HEK293 (cell line): ENCODE results near the gene SLC25A24.
A peak's percentile ranks its signal among the peaks of the same experiment; 100 is the strongest.

ENCODE experiments used
- CTCF ChIA-PET: fragments of 350-600 bp; formaldehyde crosslinking; extraction: SDS; loops from one replicate; lab custom pipeline; 2021; ENCODE audit warnings: antibody characterized with exemption; lab: Yijun Ruan, JAX
- POLR2A ChIA-PET: fragments of 300-600 bp; formaldehyde crosslinking; extraction: SDS; loops from one replicate; lab custom pipeline; 2020; ENCODE audit warnings: antibody characterized with exemption, inconsistent platforms; lab: Yijun Ruan, JAX
- H3K27ac ChIP-seq: fragments of 200-500 bp; sonication (Bioruptor generic); 2 replicates; pipeline ENCODE4 v1.5.1; 2014; ENCODE audit warnings: low read depth, low read length, control low read depth, inconsistent platforms; ENCODE audit errors: extremely low read depth
- H3K36me3 ChIP-seq, 2 experiments: fragments of 200-500 bp in 1 of 2; sonication (Bioruptor generic) in 1 of 2; 1 replicate in 1 of 2; 2 replicates in 1 of 2; pipeline ENCODE4 v1.5.1; 2014 to 2017; ENCODE audit warnings: inconsistent platforms in 2 of 2, low read length in 2 of 2; ENCODE audit not compliant: control insufficient read depth in 2 of 2, insufficient read depth in 1 of 2
- H3K4me1 ChIP-seq: fragments of 200-500 bp; sonication (Bioruptor generic); 2 replicates; pipeline ENCODE4 v1.5.1; 2014; ENCODE audit warnings: mild to moderate bottlenecking, low read length, inconsistent platforms; ENCODE audit not compliant: control insufficient read depth, insufficient read depth
- H3K4me3 ChIP-seq: 2 replicates; pipeline ENCODE4 v1.5.1; 2011; ENCODE audit warnings: low read depth, mild to moderate bottlenecking, control low read depth, low read length, moderate library complexity
- H3K9me3 ChIP-seq: fragments of 200-500 bp; sonication (Bioruptor generic); 2 replicates; pipeline ENCODE4 v1.5.1; 2014; ENCODE audit warnings: low read depth, low read length, inconsistent platforms; ENCODE audit not compliant: control insufficient read depth, insufficient read depth
- GLIS1 ChIP-seq: fragments of 450-650 bp; formaldehyde crosslinking; IDR thresholded peaks from 2 replicates; pipeline ENCODE4 v1.5.1; 2016; ENCODE audit warnings: missing biosample characterization, missing genetic modification characterization
- KLF8 ChIP-seq: fragments of 450-650 bp; formaldehyde crosslinking; IDR thresholded peaks from 2 replicates; pipeline ENCODE4 v1.5.1; 2016; ENCODE audit warnings: missing biosample characterization, missing genetic modification characterization
- SETDB1 ChIP-seq: IDR thresholded peaks from one replicate; pipeline ENCODE4 v1.6.1; 2017; ENCODE audit warnings: mild to moderate bottlenecking, low read length, moderate library complexity, mixed read lengths; ENCODE audit not compliant: insufficient read length
- ZNF121 ChIP-seq: fragments of 450-650 bp; formaldehyde crosslinking; IDR thresholded peaks from 2 replicates; pipeline ENCODE4 v1.5.1; 2016; ENCODE audit warnings: missing biosample characterization, missing genetic modification characterization
- ZNF132 ChIP-seq: fragments of 450-650 bp; formaldehyde crosslinking; IDR thresholded peaks from 2 replicates; pipeline ENCODE4 v1.5.1; 2017; ENCODE audit warnings: missing biosample characterization, missing genetic modification characterization, borderline replicate concordance
- ZNF174 ChIP-seq: fragments of 450-650 bp; formaldehyde crosslinking; IDR thresholded peaks from 2 replicates; pipeline ENCODE4 v1.5.0; 2017; ENCODE audit warnings: missing biosample characterization, mild to moderate bottlenecking, missing genetic modification characterization
- ZNF350 ChIP-seq: fragments of 450-650 bp; formaldehyde crosslinking; IDR thresholded peaks from 2 replicates; pipeline ENCODE4 v1.5.0; 2017; ENCODE audit warnings: missing biosample characterization, mild to moderate bottlenecking, missing genetic modification characterization
- ZNF391 ChIP-seq: fragments of 450-650 bp; formaldehyde crosslinking; IDR thresholded peaks from 2 replicates; pipeline ENCODE4 v1.5.1; 2016; ENCODE audit warnings: low read depth, missing biosample characterization, missing genetic modification characterization, borderline replicate concordance
- ZNF513 ChIP-seq: fragments of 450-650 bp; IDR thresholded peaks from 2 replicates; pipeline ENCODE4 v1.5.1; 2018; ENCODE audit warnings: missing biosample characterization, missing genetic modification characterization
- TF ChIP-seq, protein P1 (sequence below): fragments of 450-650 bp; formaldehyde crosslinking; IDR thresholded peaks from 2 replicates; pipeline ENCODE4 v1.5.1; 2017; ENCODE audit warnings: missing biosample characterization, missing genetic modification characterization
- TF ChIP-seq, protein P2 (sequence below): fragments of 450-650 bp; formaldehyde crosslinking; IDR thresholded peaks from 2 replicates; pipeline ENCODE4 v1.5.1; 2016; ENCODE audit warnings: missing biosample characterization, missing genetic modification characterization
- TF ChIP-seq, protein P3 (sequence below): fragments of 450-650 bp; formaldehyde crosslinking; IDR thresholded peaks from 2 replicates; pipeline ENCODE4 v1.5.1; 2016; ENCODE audit warnings: missing biosample characterization, missing genetic modification characterization

SLC25A24 gene

GRCh38 chr1:108124622-108125311 lies 75.4 kb downstream of the SLC25A24 start (continued):
- peak; percentile 68 for TF ChIP-seq GLIS1
- no peak for TF ChIP-seq KLF8 (tag by site-specific recombination)
- no peak for TF ChIP-seq ZNF132
- TF ChIP-seq ZNF174 (tag by site-specific recombination) = 0 out of 2 replicates have a peak, but pooled peaks have one; percentile 58
- peak; percentile 51 for TF ChIP-seq ZNF350 (tag by site-specific recombination)

DNA sequence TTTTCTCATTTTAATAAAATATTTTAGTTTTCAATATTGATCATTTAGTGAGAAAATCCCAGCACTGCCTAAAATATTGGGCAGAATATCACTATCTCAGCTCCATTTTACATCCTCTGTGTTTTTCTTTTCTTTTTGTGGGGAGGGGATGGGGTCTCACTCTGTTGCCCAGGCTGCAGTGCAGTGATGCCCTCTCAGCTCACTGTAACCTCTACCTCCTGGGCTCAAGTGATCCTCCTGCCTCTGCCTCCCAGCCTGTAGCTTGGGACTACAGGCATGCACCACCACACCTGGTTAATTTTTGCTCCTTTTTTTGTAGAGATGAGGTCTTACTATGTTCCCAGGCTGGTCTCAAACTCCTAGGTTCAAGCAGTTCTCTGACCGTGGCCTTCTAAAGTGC lies 76.1 kb downstream of the SLC25A24 start:
- POLR2A ChIA-PET = no interaction called here
- TF ChIP-seq, protein P1, sequence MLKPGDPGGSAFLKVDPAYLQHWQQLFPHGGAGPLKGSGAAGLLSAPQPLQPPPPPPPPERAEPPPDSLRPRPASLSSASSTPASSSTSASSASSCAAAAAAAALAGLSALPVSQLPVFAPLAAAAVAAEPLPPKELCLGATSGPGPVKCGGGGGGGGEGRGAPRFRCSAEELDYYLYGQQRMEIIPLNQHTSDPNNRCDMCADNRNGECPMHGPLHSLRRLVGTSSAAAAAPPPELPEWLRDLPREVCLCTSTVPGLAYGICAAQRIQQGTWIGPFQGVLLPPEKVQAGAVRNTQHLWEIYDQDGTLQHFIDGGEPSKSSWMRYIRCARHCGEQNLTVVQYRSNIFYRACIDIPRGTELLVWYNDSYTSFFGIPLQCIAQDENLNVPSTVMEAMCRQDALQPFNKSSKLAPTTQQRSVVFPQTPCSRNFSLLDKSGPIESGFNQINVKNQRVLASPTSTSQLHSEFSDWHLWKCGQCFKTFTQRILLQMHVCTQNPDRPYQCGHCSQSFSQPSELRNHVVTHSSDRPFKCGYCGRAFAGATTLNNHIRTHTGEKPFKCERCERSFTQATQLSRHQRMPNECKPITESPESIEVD (tag by site-specific recombination) = no peak
- peak; percentile 95 for TF ChIP-seq ZNF121 (tag by site-specific recombination)
- TF ChIP-seq, all 188 proteins: peak for 1
- Histone ChIP-seq H3K36me3 (no peaks in the 10 kb centered on the region), H3K27ac (no peak overlapping the region), H3K4me3 (no peak overlapping the region), H3K9me3 (no peaks in the 10 kb centered on the region), H3K4me1 (peaks cover 12% of the 10 kb centered on the region)
- CTCF ChIA-PET = interaction anchor here (0.6 to 8.2 kb wide), 9 partner anchors 13 to 357 kb away, joined by 3 to 287 read pairs (median 5); no protein-coding TSS in a partner anchor

GRCh38 chr1:108121358-108122143 lies 78.6 kb downstream of the SLC25A24 start:
- Histone ChIP-seq H3K36me3 (no peaks in the 10 kb centered on the region), H3K27ac (no peak overlapping the region), H3K4me1 (peaks cover 12% of the 10 kb centered on the region), H3K4me3 (no peak overlapping the region), H3K9me3 (no peaks in the 10 kb centered on the region)
- TF ChIP-seq ZNF391 (tag by site-specific recombination) = no peak
- ChIA-PET POLR2A (no interaction called here), CTCF (no interaction called here)

DNA sequence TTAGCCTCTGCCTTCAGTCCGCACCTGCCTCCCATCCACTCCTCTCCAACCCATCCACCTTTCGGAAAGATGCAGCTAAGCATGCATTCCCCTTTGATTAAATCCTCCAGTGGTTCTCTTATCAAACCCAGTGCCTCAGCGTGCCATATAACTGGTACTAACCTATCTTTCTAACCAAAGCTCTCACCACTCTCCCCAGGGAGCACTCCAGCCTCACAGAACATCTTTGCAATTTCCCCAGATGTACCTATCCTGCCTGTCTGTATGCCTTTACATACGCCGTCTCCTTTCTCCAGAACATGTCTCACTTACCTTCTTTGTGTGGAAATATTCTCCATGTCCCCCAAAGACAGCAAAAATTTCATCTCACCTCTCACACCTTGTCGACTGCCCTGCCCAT lies 80.0 kb downstream of the SLC25A24 start:
- ChIA-PET CTCF (interaction anchor here (0.6 to 4.1 kb wide), 3 partner anchors 14 to 474 kb away, joined by 3 to 28 read pairs (median 4); no protein-coding TSS in a partner anchor), POLR2A (no interaction called here)
- no peaks in the 10 kb centered on the region for H3K36me3 ChIP-seq
- TF ChIP-seq, protein P2, sequence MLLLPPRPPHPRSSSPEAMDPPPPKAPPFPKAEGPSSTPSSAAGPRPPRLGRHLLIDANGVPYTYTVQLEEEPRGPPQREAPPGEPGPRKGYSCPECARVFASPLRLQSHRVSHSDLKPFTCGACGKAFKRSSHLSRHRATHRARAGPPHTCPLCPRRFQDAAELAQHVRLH (tag by site-specific recombination) = no peak
- TF ChIP-seq ZNF513 (tag by site-specific recombination) = no peak
- peak; percentile 23 for TF ChIP-seq SETDB1
- TF ChIP-seq, protein P3, sequence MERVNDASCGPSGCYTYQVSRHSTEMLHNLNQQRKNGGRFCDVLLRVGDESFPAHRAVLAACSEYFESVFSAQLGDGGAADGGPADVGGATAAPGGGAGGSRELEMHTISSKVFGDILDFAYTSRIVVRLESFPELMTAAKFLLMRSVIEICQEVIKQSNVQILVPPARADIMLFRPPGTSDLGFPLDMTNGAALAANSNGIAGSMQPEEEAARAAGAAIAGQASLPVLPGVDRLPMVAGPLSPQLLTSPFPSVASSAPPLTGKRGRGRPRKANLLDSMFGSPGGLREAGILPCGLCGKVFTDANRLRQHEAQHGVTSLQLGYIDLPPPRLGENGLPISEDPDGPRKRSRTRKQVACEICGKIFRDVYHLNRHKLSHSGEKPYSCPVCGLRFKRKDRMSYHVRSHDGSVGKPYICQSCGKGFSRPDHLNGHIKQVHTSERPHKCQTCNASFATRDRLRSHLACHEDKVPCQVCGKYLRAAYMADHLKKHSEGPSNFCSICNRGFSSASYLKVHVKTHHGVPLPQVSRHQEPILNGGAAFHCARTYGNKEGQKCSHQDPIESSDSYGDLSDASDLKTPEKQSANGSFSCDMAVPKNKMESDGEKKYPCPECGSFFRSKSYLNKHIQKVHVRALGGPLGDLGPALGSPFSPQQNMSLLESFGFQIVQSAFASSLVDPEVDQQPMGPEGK = no peak
- no peaks in the 10 kb centered on the region for H3K9me3 ChIP-seq
- no peak overlapping the region for H3K4me3 ChIP-seq
- H3K27ac ChIP-seq = no peak overlapping the region
- peaks cover 10% of the 10 kb centered on the region for H3K4me1 ChIP-seq
